Progenitor cell of endocrine pancreas (in vitro differentiated cells): ENCODE results near the gene CDH26. TPM values are rescaled to one million over a fixed set of nuclear protein-coding genes. Genes with fewer than 3 reads are reported as not detected.

Experiments
- DNase-seq: peaks from one replicate; pipeline ENCODE4 v3.0.0; 2021; ENCODE audit warnings: low spot score; ENCODE audit not compliant: unreplicated experiment
- H3K27ac Mint-ChIP-seq: 2 replicates; pipeline ENCODE4 v1.8.0; 2021; ENCODE audit warnings: mild to moderate bottlenecking, moderate library complexity, mixed read lengths
- H3K27me3 Mint-ChIP-seq: 2 replicates; pipeline ENCODE4 v1.8.0; 2021; ENCODE audit warnings: mixed read lengths
- H3K36me3 Mint-ChIP-seq: 2 replicates; pipeline ENCODE4 v1.8.0; 2022; ENCODE audit warnings: mixed read lengths; ENCODE audit not compliant: insufficient read depth
- H3K4me1 Mint-ChIP-seq: 2 replicates; pipeline ENCODE4 v1.8.0; 2021; ENCODE audit warnings: low read depth, mixed read lengths
- H3K4me3 Mint-ChIP-seq: 2 replicates; pipeline ENCODE4 v1.8.0; 2021; ENCODE audit warnings: low read depth, mild to moderate bottlenecking, moderate library complexity, mixed read lengths
- H3K9me3 Mint-ChIP-seq: 2 replicates; pipeline ENCODE4 v1.8.0; 2021; ENCODE audit warnings: low read depth, mixed read lengths
- total RNA-seq: library from RNA; stranded (reverse); gene quantifications from 2 replicates; pipeline ENCODE4 v1.2.1, GENCODE V29; 2021
- TF ChIP-seq, protein P1 (sequence below): fragments of 200-600 bp; sonication (generic); IDR thresholded peaks from one replicate; pipeline ENCODE4 v1.5.0; 2021; ENCODE audit warnings: antibody characterized with exemption, mild to moderate bottlenecking; ENCODE audit not compliant: unreplicated experiment

The CDH26 gene
- total RNA-seq, 1 donor from 2014 or later = 17.1 TPM

DNA sequence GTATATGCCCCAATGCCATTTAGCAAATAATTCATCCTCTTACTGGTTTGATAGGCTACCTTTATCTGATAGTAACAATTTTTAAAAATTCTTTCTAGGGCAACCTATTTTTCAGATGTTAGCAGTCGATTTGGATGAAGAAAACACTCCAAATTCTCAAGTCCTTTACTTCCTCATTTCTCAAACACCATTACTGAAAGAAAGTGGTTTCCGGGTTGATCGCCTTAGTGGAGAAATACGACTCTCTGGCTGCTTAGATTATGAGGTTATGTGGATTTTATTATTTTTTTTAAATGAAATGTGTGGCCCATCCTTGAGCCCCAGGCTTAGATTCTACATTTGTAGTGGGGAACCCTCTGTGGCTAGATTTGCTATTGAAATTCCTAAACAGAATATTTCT, 26.3 kb downstream of the CDH26 start:
- Mint-ChIP-seq H3K27me3 (peaks cover 6% of the 10 kb centered on the region), H3K4me3 (no peak overlapping the region), H3K4me1 (no peaks in the 10 kb centered on the region), H3K36me3 (peaks cover 17% of the 10 kb centered on the region), H3K9me3 (peaks cover 6% of the 10 kb centered on the region), H3K27ac (no peak overlapping the region)
- no peak for DNase-seq
- TF ChIP-seq, protein P1, sequence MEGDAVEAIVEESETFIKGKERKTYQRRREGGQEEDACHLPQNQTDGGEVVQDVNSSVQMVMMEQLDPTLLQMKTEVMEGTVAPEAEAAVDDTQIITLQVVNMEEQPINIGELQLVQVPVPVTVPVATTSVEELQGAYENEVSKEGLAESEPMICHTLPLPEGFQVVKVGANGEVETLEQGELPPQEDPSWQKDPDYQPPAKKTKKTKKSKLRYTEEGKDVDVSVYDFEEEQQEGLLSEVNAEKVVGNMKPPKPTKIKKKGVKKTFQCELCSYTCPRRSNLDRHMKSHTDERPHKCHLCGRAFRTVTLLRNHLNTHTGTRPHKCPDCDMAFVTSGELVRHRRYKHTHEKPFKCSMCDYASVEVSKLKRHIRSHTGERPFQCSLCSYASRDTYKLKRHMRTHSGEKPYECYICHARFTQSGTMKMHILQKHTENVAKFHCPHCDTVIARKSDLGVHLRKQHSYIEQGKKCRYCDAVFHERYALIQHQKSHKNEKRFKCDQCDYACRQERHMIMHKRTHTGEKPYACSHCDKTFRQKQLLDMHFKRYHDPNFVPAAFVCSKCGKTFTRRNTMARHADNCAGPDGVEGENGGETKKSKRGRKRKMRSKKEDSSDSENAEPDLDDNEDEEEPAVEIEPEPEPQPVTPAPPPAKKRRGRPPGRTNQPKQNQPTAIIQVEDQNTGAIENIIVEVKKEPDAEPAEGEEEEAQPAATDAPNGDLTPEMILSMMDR = no peak

DNA sequence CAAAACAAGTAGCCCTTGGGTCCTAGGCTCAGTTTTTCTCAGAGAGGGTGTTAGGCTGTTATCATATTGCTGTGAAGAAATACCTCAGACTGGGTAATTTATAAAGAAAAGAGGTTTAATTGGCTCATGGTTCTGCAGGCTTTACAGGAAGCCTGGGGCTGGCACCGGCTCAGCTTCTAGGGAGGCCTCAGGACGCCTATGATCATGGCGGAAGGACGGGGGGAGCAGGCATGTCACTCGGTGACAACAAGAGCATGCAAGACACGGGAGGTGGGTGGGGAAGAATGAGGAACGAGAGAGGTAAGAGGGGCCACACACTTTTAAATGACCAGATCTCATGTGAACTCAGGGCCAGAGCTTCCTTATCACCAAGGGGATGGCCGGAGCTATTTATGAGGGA, 26.9 kb downstream of the CDH26 start:
- Mint-ChIP-seq H3K4me3 (no peak overlapping the region), H3K36me3 (peaks cover 20% of the 10 kb centered on the region), H3K4me1 (no peaks in the 10 kb centered on the region), H3K27ac (no peak overlapping the region), H3K27me3 (peaks cover 11% of the 10 kb centered on the region), H3K9me3 (peaks cover 6% of the 10 kb centered on the region)
- DNase-seq = no peak
- TF ChIP-seq, protein P1 = no peak

DNA sequence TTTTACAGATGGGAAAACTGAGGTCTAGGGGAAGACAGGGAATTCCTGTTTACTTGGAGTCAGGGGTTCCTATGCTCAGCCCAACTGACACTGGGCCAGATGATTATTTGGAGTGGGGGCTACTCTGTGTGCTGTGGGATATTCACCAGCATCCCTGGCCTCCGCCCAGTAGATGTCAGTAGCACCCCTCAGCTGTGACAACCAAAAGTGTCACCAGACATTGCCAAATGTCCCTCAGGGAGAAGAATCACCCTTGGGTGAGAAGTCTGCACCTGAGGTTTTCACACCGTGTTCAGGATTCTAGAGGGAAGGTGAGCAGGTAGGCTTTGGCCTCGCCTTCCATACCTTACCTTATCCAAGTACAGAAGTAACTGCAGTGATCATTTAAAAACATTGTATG, 27.6 kb downstream of the CDH26 start:
- Mint-ChIP-seq H3K9me3 (peaks cover 3% of the 10 kb centered on the region), H3K27ac (no peak overlapping the region)

DNA sequence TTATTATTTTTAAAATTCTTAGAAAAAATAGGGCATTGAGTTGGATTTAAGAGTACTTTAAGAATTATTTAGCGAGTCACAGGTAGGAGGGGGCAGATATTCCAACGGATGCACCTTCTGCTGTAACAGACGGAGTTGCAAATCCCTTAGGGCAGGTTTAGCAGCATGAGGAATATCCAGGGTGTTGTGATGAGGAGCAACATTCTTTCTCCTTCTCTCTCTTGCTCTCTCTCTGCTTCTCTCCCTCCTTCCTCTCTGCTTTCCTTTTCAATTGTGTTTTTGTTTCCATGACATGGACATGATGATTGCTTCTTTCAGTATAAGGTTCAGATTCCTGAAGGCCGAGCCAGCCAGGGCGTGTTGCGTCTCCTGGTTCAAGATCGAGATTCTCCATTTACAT, 28.9 kb downstream of the CDH26 start:
- H3K4me1 Mint-ChIP-seq = no peaks in the 10 kb centered on the region
- no peak overlapping the region for H3K27ac Mint-ChIP-seq
- TF ChIP-seq, protein P1 = no peak
- peaks cover under 1% of the 10 kb centered on the region for H3K9me3 Mint-ChIP-seq
- DNase-seq = no peak
- H3K27me3 Mint-ChIP-seq = peaks cover 11% of the 10 kb centered on the region
- H3K4me3 Mint-ChIP-seq = no peak overlapping the region
- H3K36me3 Mint-ChIP-seq = peaks cover 21% of the 10 kb centered on the region

More for the DNA sequence above, 27.6 kb downstream of the CDH26 start:
- Mint-ChIP-seq H3K4me1 (no peaks in the 10 kb centered on the region), H3K27me3 (peaks cover 11% of the 10 kb centered on the region), H3K4me3 (no peak overlapping the region), H3K36me3 (peaks cover 19% of the 10 kb centered on the region)
- DNase-seq = no peak
- TF ChIP-seq, protein P1 = no peak

DNA sequence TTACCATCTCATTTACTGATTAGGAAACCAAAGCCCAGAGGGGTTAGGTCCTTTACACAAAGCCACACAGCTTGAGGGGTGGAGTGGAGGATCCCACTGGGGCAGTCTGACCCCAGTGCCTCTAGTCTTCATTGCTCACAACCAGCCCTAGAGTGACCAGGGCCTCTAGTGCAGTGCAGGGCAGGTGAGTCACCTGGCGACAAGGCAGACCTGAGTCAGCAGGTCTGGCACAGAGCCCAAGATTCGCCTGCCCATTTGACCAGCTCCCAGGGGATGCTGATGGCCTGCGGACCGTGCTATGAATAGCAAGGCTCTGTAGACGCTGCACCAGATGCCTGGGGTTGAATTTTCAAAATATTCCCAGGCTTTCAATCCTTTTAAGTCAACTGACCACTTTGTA, 29.9 kb downstream of the CDH26 start:
- Mint-ChIP-seq H3K27ac (no peak overlapping the region), H3K27me3 (peaks cover 11% of the 10 kb centered on the region), H3K4me3 (no peak overlapping the region), H3K4me1 (no peaks in the 10 kb centered on the region), H3K9me3 (no peaks in the 10 kb centered on the region), H3K36me3 (peaks cover 18% of the 10 kb centered on the region)
- no peak for DNase-seq
- TF ChIP-seq, protein P1 = no peak
